GM12878 (cell line): ENCODE measurements around the gene SH2D2A. TPM values are rescaled to one million over a fixed set of nuclear protein-coding genes. Genes with fewer than 3 reads are reported as not detected.

ENCODE experiments used
- EED ChIP-seq: sonication (generic); IDR thresholded peaks from 2 replicates; pipeline ENCODE4 v1.6.1; 2016; ENCODE audit warnings: antibody characterized with exemption, low read depth
- EP300 ChIP-seq, 2 experiments: fragments of 150-350 bp in 1 of 2; IDR thresholded peaks; 2 replicates each; pipeline ENCODE4 v1.6.1; 2011 to 2012; ENCODE audit warnings: low read depth in 2 of 2, low read length in 2 of 2, borderline replicate concordance in 1 of 2, improper control_type of control experiment in 1 of 2, inconsistent platforms in 1 of 2; ENCODE audit not compliant: control insufficient read depth in 1 of 2
- IKZF1 ChIP-seq: fragments of 450-650 bp; conservative IDR thresholded peaks from 2 replicates; pipeline ENCODE4 v1.6.1; 2017; ENCODE audit warnings: antibody characterized with exemption, mild to moderate bottlenecking
- JUNB ChIP-seq: IDR thresholded peaks from 2 replicates; pipeline ENCODE4 v1.6.1; 2016; ENCODE audit warnings: antibody characterized with exemption, mild to moderate bottlenecking
- KAT2A ChIP-seq: conservative IDR thresholded peaks from 2 replicates; pipeline ENCODE4 v1.6.1; 2011; ENCODE audit warnings: low read depth, low read length; ENCODE audit not compliant: control insufficient read depth
- MYB ChIP-seq: fragments of 150-350 bp; IDR thresholded peaks from 2 replicates; pipeline ENCODE4 v1.6.1; 2014; ENCODE audit warnings: mild to moderate bottlenecking, low read depth, low read length, borderline replicate concordance
- SIN3A ChIP-seq: IDR thresholded peaks from 2 replicates; pipeline ENCODE4 v1.6.1; 2012; ENCODE audit warnings: low read depth, low read length, improper control_type of control experiment
- TAF1 ChIP-seq: IDR thresholded peaks from 2 replicates; pipeline ENCODE4 v1.6.1; 2011; ENCODE audit warnings: mild to moderate bottlenecking, low read depth, low read length, borderline replicate concordance
- ZNF622 ChIP-seq: fragments of 450-650 bp; IDR thresholded peaks from 2 replicates; pipeline ENCODE4 v1.6.1; 2017; ENCODE audit warnings: mild to moderate bottlenecking, inconsistent platforms
- ZZZ3 ChIP-seq: IDR thresholded peaks from 2 replicates; pipeline ENCODE4 v1.6.1; 2011; ENCODE audit warnings: low read depth; ENCODE audit not compliant: control insufficient read depth, insufficient read length
- polyA plus RNA-seq, 11 experiments: library from polyadenylated mRNA; depleted of rRNA in 4 of 11; unstranded in 6 of 11; stranded (reverse) in 5 of 11; fragments of >200 nt; fragmentation: Nextera tagmentation in 4 of 11; fragmentation: Illumina TruSeq in 1 of 11; extraction: Ambion mirVana in 4 of 11; extraction: Trizol in 1 of 11; gene quantifications; 1 replicate in 1 of 11; 2 replicates in 10 of 11; pipeline versions ENCODE4 v1.2.1 to v1.2.3, GENCODE V29; 2011 to 2016; ENCODE audit warnings: inconsistent platforms in 2 of 11, missing spikeins in 2 of 11, low read depth in 1 of 11
- total RNA-seq, 4 experiments: library from RNA; depleted of rRNA in 3 of 4; stranded (reverse); fragments of >200 nt in 3 of 4; fragmentation: Illumina TruSeq in 1 of 4; extraction: Trizol in 1 of 4; gene quantifications; 2 replicates each; pipeline versions ENCODE4 v1.2.1 to v1.2.3, GENCODE V29; 2013 to 2021
- TF ChIP-seq, protein P1 (sequence below): IDR thresholded peaks from 2 replicates; pipeline ENCODE4 v1.6.1; 2012; ENCODE audit warnings: low read depth, low read length, improper control_type of control experiment
- TF ChIP-seq, protein P2 (sequence below): IDR thresholded peaks from 2 replicates; pipeline ENCODE4 v1.6.1; 2012; ENCODE audit warnings: low read depth, low read length, improper control_type of control experiment

The SH2D2A gene
- total and polyA plus RNA-seq, 10 of the 15 experiments (the other 5 are each of a cell fraction or from before 2014, with no cell fraction given), result 0.72 to 15.9 (median 7.0) TPM

- TF ChIP-seq KAT2A (no peak), IKZF1 (no peak), SIN3A (no peak), EP300 (IDR thresholded peaks at IDR 0.05; ENCODE audit: borderline replicate concordance in 1 of 2, control insufficient read depth in 1 of 2, low read depth in 2 of 2, low read length in 2 of 2) (no peak), JUNB (no peak), ZNF622 (no peak), MYB (no peak), TAF1 (no peak), EED (no peak), ZZZ3 (no peak)
- TF ChIP-seq, protein P1, sequence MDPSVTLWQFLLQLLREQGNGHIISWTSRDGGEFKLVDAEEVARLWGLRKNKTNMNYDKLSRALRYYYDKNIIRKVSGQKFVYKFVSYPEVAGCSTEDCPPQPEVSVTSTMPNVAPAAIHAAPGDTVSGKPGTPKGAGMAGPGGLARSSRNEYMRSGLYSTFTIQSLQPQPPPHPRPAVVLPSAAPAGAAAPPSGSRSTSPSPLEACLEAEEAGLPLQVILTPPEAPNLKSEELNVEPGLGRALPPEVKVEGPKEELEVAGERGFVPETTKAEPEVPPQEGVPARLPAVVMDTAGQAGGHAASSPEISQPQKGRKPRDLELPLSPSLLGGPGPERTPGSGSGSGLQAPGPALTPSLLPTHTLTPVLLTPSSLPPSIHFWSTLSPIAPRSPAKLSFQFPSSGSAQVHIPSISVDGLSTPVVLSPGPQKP, result no peak
- TF ChIP-seq, protein P2, sequence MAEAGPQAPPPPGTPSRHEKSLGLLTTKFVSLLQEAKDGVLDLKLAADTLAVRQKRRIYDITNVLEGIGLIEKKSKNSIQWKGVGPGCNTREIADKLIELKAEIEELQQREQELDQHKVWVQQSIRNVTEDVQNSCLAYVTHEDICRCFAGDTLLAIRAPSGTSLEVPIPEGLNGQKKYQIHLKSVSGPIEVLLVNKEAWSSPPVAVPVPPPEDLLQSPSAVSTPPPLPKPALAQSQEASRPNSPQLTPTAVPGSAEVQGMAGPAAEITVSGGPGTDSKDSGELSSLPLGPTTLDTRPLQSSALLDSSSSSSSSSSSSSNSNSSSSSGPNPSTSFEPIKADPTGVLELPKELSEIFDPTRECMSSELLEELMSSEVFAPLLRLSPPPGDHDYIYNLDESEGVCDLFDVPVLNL, result no peak
- TF ChIP-seq, all 136 proteins: peak for 0
These were observed 40.8 kb downstream of the SH2D2A start (continued) for GRCh38 chr1:156775799-156776198.
